ENCODE data around the gene FKBP15.

DNA sequence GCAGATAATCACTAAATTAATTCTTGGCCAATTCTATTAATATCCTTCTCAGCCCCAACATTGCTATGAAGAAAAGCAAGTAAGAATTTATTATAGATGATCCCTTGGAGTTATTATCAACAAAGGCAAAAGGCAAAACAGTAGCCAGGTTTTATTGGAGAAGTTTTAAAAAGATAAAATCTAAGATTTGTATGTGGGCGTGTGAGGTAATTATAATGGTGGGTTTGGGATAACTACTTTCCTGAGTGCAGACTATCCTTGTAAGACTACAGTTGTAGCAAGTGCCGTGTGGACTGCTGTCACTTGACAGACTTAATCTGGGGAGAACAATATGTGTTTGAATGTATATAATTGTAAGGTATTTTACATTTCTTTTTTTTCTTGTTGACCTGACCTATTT lies 23.5 kb upstream of the FKBP15 start:
- TF ChIP-seq CTCF (IDR thresholded peaks at IDR 0.05) (no peak), POLR2A (IDR thresholded peaks at IDR 0.05) (no peak)
